ENCODE measurements around the gene ROR2. TPM values are rescaled to one million over a fixed set of nuclear protein-coding genes. Genes with fewer than 3 reads are reported as not detected.

ROR2 gene
- total RNA-seq = 24.1 TPM

GRCh38 chr9:91949946-91950664, at the start of gene ROR2:
Gene ROR2 (minus strand): TSS chr9:91950228.

Other genes starting within 250 kb of the ROR2 start
- 102 TPM for gene SPTLC1, start 165.2 kb upstream of the ROR2 start, total RNA-seq

Measured in camera-type eye (tissue), 1 donor.